SK-N-DZ (cell line): Measurements from ENCODE around the gene NDUFS4.
"Not testable (repeated sequence)": the region's sequence is repeated elsewhere in the genome, so short reads cannot be mapped to it uniquely, and the experiment has no call there.

Experiments
- DNase-seq: peaks from one replicate; pipeline ENCODE4 v3.0.0-alpha.2; 2015; ENCODE audit warnings: low spot score

The NDUFS4 gene

DNA sequence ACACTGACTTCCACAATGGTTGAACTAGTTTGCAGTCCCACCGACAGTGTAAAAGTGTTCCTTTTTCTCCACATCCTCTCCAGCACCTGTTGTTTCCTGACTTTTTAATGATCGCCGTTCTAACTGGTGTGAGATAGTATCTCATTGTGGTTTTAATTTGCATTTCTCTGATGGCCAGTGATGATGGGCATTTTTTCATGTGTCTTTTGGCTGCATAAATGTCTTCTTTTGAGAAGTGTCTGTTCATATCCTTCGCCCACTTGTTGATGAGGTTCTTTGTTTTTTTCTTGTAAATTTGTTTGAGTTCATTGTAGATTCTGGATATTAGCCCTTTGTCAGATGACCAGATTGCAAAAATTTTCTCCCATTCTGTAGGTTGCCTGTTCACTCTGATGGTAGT lies 100.1 kb downstream of the NDUFS4 start:
- not testable (repeated sequence) for DNase-seq

DNA sequence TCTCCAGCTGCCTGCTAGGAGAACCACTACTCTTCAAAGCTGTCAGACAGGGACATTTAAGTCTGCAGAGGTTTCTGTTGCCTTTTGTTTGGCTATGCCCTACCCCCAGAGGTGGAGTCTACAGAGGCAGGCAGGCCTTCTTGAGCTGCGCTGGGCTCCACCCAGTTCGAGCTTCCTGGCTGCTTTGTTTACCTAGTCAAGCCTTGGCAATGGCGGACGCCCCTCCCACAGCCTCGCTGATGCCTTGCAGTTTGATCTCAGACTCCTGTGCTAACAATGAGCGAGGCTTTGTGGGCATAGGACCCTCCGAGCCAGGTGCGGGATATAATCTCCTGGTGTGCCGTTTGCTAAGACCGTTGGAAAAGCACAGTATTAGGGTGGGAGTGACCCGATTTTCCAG lies 104.9 kb downstream of the NDUFS4 start:
- DNase-seq = not testable (repeated sequence)

DNA sequence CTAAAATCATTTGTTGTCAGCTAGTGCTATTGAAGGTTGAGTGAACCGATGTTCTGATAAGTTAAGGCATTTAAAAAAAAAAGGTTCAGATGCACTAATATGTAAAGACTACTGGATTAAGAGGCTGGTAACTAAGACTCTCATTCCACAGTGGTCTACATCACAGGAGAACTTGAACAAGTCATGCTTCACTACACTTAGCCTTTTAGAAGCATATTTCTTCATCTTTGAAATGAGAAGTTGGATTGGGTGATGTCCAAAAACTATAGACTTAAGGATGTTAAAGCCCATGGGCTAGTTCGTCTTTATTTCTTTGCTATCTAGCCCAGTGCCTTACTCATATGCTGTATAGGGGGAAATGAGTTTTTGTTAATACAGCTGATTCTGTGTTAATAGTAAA lies 107.2 kb downstream of the NDUFS4 start:
- no peak for DNase-seq

DNA sequence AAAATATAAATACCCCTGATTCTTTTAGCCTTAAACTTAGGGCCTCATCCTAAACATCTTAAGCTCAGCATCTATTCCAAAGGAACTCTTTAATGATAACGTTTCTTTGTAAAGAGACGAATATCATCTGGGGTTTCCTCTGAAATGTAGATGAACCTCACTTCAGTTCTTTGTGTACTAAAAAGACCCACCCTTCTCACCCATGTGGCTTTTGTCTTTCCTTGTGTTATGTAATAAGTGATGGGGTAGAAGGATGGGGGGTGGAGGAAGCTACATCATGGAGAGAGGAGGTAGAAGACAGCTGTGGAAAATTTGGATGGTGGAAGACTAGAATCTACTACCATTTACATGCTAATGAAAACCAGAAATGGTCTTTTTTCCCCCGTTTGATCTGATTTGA lies 111.0 kb downstream of the NDUFS4 start:
- DNase-seq = no peak

DNA sequence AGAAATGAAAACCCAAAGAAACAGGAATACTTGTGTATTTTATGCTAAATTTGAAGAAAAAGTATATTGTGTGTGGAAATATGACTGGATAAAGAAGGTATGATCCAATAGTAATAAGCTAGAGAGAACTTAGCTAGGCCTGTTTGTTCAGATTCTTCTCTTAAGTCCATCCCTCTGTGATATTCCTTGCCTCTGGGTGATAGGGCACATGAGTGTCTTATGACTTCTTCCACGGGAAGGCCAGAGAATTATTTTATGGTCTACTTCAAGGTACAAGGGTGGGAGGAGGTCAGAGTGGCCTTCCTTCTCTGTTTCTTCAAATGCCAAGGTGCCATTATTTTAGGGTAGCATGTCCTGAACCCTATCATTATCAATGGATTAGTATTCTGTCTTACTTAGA lies 113.7 kb downstream of the NDUFS4 start:
- no peak for DNase-seq

DNA sequence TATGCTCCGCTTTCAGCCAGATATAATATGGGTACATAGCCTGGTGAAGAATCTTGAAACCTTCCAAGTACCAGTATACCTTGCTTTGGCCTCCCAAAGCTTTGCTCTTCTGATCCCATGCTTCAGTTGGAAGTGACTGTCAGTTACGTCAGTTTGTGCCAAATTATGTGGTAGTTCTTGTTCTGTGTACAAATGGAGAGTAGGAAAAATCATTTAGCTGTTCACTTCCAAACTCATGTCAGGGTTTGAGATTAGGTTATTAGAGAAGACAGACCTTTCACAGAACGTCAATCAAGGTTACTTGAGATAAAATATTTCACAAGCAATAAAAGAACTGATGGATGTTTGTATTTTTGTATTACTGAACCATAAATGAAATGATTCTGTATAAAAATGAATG lies 117.2 kb downstream of the NDUFS4 start:
- no peak for DNase-seq

DNA sequence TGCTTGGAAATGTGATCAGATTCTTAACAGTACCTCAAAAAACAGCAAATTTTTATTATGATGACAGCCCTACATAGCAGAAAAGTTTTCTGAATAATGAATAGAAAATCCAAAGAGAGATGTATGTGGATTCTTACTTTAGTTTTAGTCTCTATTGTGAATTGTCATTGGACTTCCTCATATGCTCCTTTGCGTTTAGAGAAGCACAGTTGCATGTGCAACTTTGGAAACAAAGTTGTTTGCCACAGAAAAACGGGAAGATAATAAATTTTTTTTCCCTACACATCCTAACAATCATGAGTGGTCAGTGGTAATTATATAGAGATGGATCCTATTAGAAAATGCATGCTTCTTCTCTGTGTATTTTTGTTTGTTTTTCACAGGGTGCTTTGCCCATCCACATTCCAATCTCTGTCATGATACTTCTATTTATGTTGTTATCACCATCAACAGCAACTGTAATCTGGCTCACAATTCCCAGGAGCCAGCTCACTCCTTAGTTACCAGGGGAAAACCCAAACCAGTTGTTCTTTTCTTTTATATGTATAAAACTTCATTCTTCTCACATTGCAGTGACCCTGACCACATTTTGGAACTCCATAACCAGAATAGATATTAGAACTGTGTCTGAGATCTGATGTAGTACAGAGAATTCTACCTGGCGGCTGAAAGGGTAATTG lies 118.7 kb downstream of the NDUFS4 start:
- DNase-seq = no peak

DNA sequence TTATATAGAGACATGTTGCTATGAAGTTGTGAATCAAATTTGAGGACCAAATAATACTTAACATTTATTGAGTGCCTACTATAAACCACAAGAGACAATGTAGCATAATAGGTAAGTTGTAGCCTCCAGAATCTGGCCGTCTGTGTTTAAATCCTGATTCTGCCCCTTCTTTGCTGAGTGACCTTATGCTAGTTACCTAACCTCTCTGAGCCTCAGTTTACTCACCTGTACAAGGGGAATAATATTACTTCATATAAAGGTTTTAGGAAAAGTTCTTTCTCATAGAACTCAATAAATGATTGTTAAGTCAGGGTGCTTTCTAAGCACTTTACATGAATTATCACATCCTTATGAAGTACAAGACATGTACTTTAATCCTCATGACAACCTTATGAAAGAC lies 120.6 kb downstream of the NDUFS4 start:
- DNase-seq = no peak

DNA sequence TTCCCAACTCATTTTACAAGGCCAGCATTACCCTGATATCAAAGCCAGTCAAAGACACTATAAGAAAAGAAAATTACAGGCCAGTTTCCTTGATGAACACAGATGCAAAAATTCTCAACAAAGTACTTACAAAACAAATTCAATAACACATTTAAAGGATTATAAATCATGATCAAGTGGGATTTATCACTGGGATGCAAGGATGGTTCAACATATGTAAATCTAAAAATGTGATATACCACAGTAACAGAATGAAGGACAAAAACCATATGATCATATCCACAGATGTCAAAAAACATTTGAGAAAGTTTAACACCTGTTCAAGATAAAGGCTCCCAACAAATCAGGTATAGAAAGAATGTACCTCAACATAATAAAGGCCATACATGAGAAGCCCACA lies 130.6 kb downstream of the NDUFS4 start:
- no peak for DNase-seq

DNA sequence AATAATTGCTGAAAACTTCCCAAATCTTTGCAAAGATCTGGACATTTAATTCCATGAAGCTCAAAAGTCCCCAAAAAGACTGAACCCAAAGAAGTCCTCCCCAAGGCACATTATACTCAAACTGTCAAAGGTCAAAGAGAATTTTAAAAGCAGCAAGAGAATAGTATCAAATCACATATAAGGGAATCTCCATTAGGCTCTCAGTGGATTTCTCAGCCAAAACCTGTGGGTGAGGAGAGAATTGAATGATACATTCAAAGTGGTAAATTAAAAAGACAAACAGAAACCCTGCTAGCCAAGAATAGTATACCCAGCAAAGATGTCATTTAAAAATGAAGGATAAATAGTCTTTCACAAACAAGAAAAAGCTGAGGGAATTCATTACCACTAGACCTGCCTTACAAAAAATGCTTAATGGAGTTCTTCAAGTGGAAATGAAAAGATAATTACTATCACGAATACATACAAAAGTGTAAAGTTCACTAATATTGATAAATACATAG lies 134.1 kb downstream of the NDUFS4 start:
- DNase-seq = no peak

DNA sequence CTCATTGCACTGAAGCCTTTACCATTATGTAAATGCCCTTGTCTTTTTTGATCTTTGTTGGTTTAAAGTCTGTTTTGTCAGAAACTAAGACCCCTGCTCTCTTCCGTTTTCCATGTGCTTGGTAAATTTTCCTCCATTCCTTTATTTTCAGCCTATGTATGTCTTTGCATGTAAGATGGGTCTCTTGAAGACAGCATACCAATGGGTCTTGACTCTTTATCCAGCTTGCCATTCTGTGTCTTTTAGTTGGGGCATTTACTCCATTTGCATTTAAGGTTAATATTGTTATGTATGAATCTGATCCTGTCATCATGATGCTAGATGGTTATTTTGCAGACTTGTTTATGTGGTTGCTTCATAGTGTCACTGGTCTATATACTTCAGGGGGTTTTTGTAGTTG lies 150.0 kb downstream of the NDUFS4 start:
- not testable (repeated sequence) for DNase-seq

DNA sequence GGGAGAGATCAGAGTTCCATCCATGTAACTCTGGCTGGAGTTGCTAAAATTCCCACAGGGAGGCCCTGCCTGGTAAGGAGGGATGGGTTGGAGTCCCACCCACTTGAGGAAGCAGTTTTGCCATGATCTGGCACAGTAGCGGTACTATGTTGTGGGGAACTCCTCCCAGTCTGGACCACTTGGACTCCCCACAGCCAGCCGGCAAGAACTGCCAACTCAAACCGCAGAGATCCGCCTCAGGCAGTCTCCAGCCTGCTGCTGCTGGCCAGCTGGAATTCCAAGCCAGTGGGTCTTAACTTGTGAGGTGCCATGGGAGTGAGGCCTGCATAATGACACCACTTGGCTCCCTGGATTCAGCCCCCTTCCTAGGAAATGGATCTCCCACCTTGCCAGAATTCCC lies 151.9 kb downstream of the NDUFS4 start:
- DNase-seq = no peak

DNA sequence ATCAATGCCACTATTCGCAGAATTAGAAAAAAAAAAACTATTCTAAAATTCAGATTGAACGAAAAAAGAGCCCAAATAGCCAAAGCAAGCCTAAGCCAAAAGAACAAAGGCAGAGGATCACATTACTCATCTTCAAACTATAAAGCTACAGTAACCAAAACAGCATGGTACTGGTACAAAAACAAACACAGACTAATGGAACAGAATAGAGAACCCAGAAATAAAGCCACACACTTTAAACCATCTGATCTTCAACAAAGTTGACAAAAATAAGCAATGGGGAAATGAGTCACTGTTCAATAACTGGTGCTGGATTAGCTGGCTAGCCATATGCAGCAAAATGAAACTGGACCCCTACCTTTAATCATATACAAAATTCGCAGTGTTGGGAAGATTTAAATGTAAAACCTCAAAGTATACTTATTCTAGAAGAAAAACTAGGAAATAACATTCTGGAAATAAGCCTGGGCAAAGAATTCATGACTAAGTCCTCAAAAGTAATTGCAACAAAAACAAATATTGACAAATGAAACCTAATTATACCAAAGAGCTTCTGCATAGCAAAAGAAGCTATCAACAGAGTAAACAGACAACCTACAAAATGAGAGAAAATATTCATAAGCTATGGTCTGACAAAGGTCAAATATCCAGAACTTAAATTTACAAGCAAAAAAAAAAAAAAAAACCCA lies 153.7 kb downstream of the NDUFS4 start:
- DNase-seq = no peak

DNA sequence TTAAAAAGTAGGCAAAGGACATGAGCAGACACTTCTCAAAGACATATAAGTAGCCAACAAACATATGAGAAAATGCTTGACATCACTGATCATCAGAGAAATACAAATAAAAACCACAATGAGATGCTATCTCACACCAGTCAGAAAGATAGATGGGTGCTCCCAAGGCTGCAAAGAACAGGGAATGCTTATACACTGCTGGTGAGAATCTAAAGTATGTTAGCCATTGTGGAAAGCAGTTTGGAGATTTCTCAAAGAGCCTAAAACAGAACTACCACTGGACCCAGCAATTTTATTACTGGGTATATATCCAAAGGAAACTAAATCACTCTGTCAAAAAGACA lies 154.2 kb downstream of the NDUFS4 start:
- DNase-seq = no peak

DNA sequence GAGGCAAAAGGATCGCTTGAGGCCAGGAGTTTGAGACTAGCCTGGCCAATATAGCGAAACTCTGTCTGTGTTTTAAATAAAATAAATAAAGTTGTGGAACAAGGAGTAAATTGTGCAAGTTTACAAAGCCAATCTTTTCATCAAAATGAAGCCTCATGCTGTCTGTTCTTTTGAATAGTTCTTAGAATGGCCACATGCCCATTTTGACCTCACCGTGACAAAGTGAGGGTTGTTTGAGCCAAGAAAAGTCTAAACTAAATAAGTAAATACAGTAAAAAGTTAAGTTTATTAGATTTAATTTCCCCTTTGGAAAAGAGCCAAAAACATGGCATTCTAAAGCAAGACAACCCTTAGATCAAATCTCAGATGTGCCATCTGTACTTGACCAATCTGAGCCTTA lies 165.7 kb downstream of the NDUFS4 start:
- no peak for DNase-seq

DNA sequence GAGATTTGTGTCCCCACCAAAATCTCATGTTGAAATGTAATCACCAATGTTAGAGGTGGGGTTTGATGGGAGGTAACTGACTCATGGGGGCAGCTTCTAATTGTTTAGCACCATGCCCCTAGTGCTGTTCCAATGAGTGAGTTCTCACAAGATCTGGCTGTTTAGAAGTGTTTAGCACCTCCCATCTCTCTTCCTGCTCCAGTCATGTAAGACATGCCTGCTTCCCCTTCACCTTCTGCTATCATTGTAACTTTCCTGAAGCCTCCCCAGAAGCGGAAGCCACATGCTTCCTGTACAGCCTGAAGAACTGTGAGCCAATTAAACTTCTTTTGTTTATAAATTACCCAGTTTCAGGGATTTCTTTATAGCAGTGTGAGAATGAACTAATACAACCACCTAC lies 170.5 kb downstream of the NDUFS4 start:
- DNase-seq = no peak
